SK-N-SH treated with all-trans-retinoic acid at 6 μM for 48 hours (cell line): Measurements from ENCODE around the gene NUDT13.

Source experiments
- ATAC-seq: fragments of 200-7000 bp; cut with Tn5 transposase; 3 replicates; pipeline ENCODE4 v1.9.1; 2020; ENCODE audit warnings: mild to moderate bottlenecking, moderate library complexity
- ARNTL ChIP-seq: fragments of 450-650 bp; formaldehyde crosslinking; IDR thresholded peaks from 2 replicates; pipeline ENCODE4 v1.5.0; 2020; ENCODE audit warnings: low read depth, mild to moderate bottlenecking, moderate library complexity, borderline replicate concordance
- BACH2 ChIP-seq: fragments of 250-450 bp; sonication (Bioruptor Pico); IDR thresholded peaks from 2 replicates; pipeline ENCODE4 v1.9.0; 2021; ENCODE audit warnings: mild to moderate bottlenecking, borderline replicate concordance
- CREB5 ChIP-seq: fragments of 250-450 bp; sonication (Bioruptor Pico); IDR thresholded peaks from 2 replicates; pipeline ENCODE4 v1.5.1; 2020; ENCODE audit warnings: low read depth, mild to moderate bottlenecking, moderate library complexity
- CSDC2 ChIP-seq: fragments of 250-450 bp; sonication (Bioruptor Pico); IDR thresholded peaks from 2 replicates; pipeline ENCODE4 v1.5.0; 2020; ENCODE audit warnings: mild to moderate bottlenecking, moderate library complexity
- CSRNP3 ChIP-seq: fragments of 250-450 bp; sonication (Bioruptor Pico); IDR thresholded peaks from 2 replicates; pipeline ENCODE4 v1.5.1; 2021; ENCODE audit warnings: mild to moderate bottlenecking, moderate library complexity
- GLIS3 ChIP-seq: fragments of 250-450 bp; sonication (Bioruptor Pico); IDR thresholded peaks from 2 replicates; pipeline ENCODE4 v1.5.0; 2020; ENCODE audit warnings: mild to moderate bottlenecking, moderate library complexity
- ISL1 ChIP-seq: fragments of 250-450 bp; sonication (Bioruptor Pico); IDR thresholded peaks from 2 replicates; pipeline ENCODE4 v2.1.2; 2022; ENCODE audit warnings: mild to moderate bottlenecking, moderate library complexity
- OSR1 ChIP-seq: fragments of 250-450 bp; sonication (Bioruptor Pico); IDR thresholded peaks from 2 replicates; pipeline ENCODE4 v1.8.0; 2022; ENCODE audit warnings: moderate library complexity, mild to moderate bottlenecking, inconsistent platforms
- RARB ChIP-seq: fragments of 250-450 bp; sonication (Bioruptor Pico); IDR thresholded peaks from 2 replicates; pipeline ENCODE4 v1.8.0; 2021; ENCODE audit warnings: mild to moderate bottlenecking, moderate library complexity
- SNAI2 ChIP-seq: fragments of 250-450 bp; sonication (Bioruptor Pico); IDR thresholded peaks from 2 replicates; pipeline ENCODE4 v1.5.0; 2020; ENCODE audit warnings: mild to moderate bottlenecking, moderate library complexity
- TCF4 ChIP-seq: fragments of 250-450 bp; sonication (Bioruptor Pico); IDR thresholded peaks from 2 replicates; pipeline ENCODE4 v1.8.0; 2021; ENCODE audit warnings: mild to moderate bottlenecking, moderate library complexity, borderline replicate concordance
- TOX ChIP-seq: fragments of 250-450 bp; sonication (Bioruptor Pico); IDR thresholded peaks from 2 replicates; pipeline ENCODE4 v1.8.0; 2021; ENCODE audit warnings: mild to moderate bottlenecking, moderate library complexity, borderline replicate concordance
- ZC3H10 ChIP-seq: fragments of 250-450 bp; sonication (Bioruptor Pico); IDR thresholded peaks from 2 replicates; pipeline ENCODE4 v1.5.1; 2021; ENCODE audit warnings: mild to moderate bottlenecking, moderate library complexity
- ZFP3 ChIP-seq: fragments of 250-450 bp; sonication (Bioruptor Pico); IDR thresholded peaks from 2 replicates; pipeline ENCODE4 v1.5.0; 2020; ENCODE audit warnings: mild to moderate bottlenecking, moderate library complexity
- ZFP30 ChIP-seq: fragments of 450-650 bp; formaldehyde crosslinking; IDR thresholded peaks from 2 replicates; pipeline ENCODE4 v1.5.0; 2022; ENCODE audit warnings: mild to moderate bottlenecking, moderate library complexity
- ZNF565 ChIP-seq: fragments of 450-650 bp; formaldehyde crosslinking; conservative IDR thresholded peaks from 2 replicates; pipeline ENCODE4 v1.5.0; 2020; ENCODE audit warnings: low read depth, mild to moderate bottlenecking, moderate library complexity
- ZNF70 ChIP-seq: fragments of 450-650 bp; formaldehyde crosslinking; IDR thresholded peaks from 2 replicates; pipeline ENCODE4 v1.5.0; 2020; ENCODE audit warnings: mild to moderate bottlenecking, moderate library complexity
- TF ChIP-seq, protein P1 (sequence below): fragments of 250-450 bp; sonication (Bioruptor Pico); IDR thresholded peaks from 2 replicates; pipeline ENCODE4 v1.8.0; 2021; ENCODE audit warnings: low read depth, mild to moderate bottlenecking, moderate library complexity, borderline replicate concordance
- TF ChIP-seq, protein P2 (sequence below): fragments of 250-450 bp; sonication (Bioruptor Pico); IDR thresholded peaks from 2 replicates; pipeline ENCODE4 v1.5.0; 2020; ENCODE audit warnings: mild to moderate bottlenecking, moderate library complexity
- TF ChIP-seq, protein P3 (sequence below): fragments of 250-450 bp; sonication (Bioruptor Pico); IDR thresholded peaks from 2 replicates; pipeline ENCODE4 v1.8.0; 2020; ENCODE audit warnings: mild to moderate bottlenecking, moderate library complexity, borderline replicate concordance

The NUDT13 gene

DNA sequence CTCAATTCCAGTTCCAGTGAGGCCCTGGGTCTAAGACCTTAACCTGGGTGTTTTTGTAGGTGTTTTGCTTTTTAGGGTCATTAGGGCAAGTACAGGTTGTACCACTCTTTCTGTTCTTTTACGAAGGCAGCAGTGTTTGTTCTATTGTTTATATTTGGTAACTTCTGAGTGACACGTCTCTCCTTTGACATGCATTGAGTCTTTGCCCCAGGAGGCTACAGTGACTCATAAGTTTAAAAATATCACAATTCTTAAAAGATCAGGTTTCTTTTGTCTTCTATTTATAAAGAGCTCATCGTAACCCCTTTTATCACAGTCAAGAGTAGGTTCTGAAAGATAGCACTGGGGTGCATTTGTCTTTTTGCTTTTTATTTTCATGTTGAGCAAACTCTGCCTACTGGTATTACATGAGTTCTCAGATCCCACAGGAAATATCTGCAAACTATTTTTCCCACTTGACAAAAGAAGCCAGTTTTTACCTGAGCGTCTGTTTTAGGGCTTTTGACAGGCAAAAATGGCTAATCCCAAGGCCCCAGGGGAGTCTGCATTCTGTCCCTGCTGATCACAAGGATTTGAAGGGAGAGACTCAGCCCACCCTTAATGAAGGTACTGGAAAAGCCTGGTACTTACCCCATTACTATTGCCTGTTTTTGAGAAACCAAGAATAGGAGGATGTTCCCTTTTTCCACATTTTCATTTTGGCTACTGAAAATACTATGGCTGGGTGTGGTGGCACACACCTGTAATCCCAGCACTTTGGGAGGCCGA lies 7.9 kb downstream of the NUDT13 start:
- peak; percentile 76 for ATAC-seq
- TF ChIP-seq SNAI2 (no peak), ZFP3 (CRISPR knock-in tag) (no peak), ISL1 (CRISPR knock-in tag) (no peak), ZNF70 (CRISPR knock-in tag) (no peak)

GRCh38 chr10:73119457-73119856 lies 9.2 kb downstream of the NUDT13 start:
- TF ChIP-seq BACH2 (no peak), RARB (CRISPR knock-in tag) (no peak), CSRNP3 (CRISPR knock-in tag) (no peak), SNAI2 (no peak), ZFP30 (CRISPR knock-in tag) (no peak), ARNTL (CRISPR knock-in tag) (no peak)
- no peak for ATAC-seq

DNA sequence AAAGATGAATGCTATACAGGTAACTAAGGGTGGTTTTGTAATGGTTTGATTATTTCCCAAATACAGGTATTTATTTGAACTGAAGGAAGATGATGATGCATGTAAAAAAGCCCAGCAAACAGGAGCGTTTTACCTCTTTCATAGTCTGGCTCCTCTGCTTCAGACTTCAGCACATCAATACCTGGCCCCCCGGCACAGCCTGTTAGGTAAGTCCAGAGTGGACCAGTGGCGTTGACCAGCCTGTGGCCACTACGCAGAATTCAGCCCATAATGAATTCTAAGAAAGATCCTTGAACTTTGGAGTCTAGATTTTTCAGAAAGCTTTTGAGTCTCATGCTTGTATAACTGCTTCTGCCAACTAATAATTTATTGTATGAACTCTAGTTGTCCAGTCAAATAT lies 9.7 kb downstream of the NUDT13 start:
- TF ChIP-seq ZFP30 (CRISPR knock-in tag) (no peak), ZNF565 (no peak), TOX (CRISPR knock-in tag) (no peak), CREB5 (CRISPR knock-in tag) (no peak)
- TF ChIP-seq, protein P1, sequence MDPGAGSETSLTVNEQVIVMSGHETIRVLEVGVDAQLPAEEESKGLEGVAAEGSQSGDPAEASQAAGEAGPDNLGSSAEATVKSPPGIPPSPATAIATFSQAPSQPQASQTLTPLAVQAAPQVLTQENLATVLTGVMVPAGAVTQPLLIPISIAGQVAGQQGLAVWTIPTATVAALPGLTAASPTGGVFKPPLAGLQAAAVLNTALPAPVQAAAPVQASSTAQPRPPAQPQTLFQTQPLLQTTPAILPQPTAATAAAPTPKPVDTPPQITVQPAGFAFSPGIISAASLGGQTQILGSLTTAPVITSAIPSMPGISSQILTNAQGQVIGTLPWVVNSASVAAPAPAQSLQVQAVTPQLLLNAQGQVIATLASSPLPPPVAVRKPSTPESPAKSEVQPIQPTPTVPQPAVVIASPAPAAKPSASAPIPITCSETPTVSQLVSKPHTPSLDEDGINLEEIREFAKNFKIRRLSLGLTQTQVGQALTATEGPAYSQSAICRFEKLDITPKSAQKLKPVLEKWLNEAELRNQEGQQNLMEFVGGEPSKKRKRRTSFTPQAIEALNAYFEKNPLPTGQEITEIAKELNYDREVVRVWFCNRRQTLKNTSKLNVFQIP (CRISPR knock-in tag): no peak
- no peak for ATAC-seq

GRCh38 chr10:73126343-73126742 lies 16.1 kb downstream of the NUDT13 start:
- TF ChIP-seq GLIS3 (CRISPR knock-in tag) (no peak), RARB (CRISPR knock-in tag) (no peak), ISL1 (CRISPR knock-in tag) (no peak), ZC3H10 (CRISPR knock-in tag) (no peak), ZFP30 (CRISPR knock-in tag) (no peak)
- no peak for ATAC-seq

DNA sequence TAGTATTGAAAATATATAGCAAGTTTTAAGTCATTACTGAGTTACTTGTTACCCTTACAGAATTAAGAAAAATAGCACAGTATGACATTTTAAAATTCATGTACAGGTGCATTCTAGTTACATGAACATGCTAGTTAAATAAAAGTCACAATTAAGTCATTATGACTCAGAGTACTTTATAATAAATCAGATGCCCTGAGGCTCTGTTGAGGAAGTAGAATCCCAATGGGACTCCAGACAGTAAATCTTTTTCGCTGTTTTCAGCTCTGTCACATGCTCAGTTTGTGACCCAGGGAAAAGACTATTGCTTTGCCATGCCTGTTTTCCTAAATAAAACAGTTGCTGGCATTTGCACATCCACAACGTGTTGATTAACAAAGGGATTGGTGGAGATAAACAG lies 21.0 kb downstream of the NUDT13 start:
- ATAC-seq: no peak
- no peak for TF ChIP-seq TOX (CRISPR knock-in tag)
- TF ChIP-seq CSDC2 (CRISPR knock-in tag): no peak
- TF ChIP-seq ZFP3 (CRISPR knock-in tag): no peak
- TF ChIP-seq OSR1 (CRISPR knock-in tag): no peak
- TF ChIP-seq CREB5 (CRISPR knock-in tag): no peak
- TF ChIP-seq, protein P2, sequence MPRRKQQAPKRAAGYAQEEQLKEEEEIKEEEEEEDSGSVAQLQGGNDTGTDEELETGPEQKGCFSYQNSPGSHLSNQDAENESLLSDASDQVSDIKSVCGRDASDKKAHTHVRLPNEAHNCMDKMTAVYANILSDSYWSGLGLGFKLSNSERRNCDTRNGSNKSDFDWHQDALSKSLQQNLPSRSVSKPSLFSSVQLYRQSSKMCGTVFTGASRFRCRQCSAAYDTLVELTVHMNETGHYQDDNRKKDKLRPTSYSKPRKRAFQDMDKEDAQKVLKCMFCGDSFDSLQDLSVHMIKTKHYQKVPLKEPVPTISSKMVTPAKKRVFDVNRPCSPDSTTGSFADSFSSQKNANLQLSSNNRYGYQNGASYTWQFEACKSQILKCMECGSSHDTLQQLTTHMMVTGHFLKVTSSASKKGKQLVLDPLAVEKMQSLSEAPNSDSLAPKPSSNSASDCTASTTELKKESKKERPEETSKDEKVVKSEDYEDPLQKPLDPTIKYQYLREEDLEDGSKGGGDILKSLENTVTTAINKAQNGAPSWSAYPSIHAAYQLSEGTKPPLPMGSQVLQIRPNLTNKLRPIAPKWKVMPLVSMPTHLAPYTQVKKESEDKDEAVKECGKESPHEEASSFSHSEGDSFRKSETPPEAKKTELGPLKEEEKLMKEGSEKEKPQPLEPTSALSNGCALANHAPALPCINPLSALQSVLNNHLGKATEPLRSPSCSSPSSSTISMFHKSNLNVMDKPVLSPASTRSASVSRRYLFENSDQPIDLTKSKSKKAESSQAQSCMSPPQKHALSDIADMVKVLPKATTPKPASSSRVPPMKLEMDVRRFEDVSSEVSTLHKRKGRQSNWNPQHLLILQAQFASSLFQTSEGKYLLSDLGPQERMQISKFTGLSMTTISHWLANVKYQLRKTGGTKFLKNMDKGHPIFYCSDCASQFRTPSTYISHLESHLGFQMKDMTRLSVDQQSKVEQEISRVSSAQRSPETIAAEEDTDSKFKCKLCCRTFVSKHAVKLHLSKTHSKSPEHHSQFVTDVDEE (CRISPR knock-in tag): no peak
- TF ChIP-seq ZNF70 (CRISPR knock-in tag): no peak
- TF ChIP-seq GLIS3 (CRISPR knock-in tag): no peak
- no peak for TF ChIP-seq ARNTL (CRISPR knock-in tag)
- no peak for TF ChIP-seq TCF4 (CRISPR knock-in tag)
- TF ChIP-seq, protein P3, sequence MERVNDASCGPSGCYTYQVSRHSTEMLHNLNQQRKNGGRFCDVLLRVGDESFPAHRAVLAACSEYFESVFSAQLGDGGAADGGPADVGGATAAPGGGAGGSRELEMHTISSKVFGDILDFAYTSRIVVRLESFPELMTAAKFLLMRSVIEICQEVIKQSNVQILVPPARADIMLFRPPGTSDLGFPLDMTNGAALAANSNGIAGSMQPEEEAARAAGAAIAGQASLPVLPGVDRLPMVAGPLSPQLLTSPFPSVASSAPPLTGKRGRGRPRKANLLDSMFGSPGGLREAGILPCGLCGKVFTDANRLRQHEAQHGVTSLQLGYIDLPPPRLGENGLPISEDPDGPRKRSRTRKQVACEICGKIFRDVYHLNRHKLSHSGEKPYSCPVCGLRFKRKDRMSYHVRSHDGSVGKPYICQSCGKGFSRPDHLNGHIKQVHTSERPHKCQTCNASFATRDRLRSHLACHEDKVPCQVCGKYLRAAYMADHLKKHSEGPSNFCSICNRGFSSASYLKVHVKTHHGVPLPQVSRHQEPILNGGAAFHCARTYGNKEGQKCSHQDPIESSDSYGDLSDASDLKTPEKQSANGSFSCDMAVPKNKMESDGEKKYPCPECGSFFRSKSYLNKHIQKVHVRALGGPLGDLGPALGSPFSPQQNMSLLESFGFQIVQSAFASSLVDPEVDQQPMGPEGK (CRISPR knock-in tag): no peak
- TF ChIP-seq, protein P1 (CRISPR knock-in tag): no peak
